OCI-LY1 (cell line): ENCODE results near the gene CHRNB1.
A peak's percentile ranks its signal among the peaks of the same experiment; 100 is the strongest.

Source experiments
- H2AFZ ChIP-seq: fragments of 200-600 bp; sonication (generic), shearing (Covaris generic); 2 replicates; pipeline ENCODE4 v1.6.0; 2014; ENCODE audit warnings: antibody characterized with exemption, mild to moderate bottlenecking, low read length
- H3F3A ChIP-seq: fragments of 200-600 bp; sonication (generic), shearing (Covaris generic); 2 replicates; pipeline ENCODE4 v1.6.0; 2014; ENCODE audit warnings: mild to moderate bottlenecking, antibody characterized with exemption, low read length, moderate library complexity; ENCODE audit not compliant: insufficient read depth
- H3K27ac ChIP-seq: fragments of 200-600 bp; sonication (generic); 2 replicates; pipeline ENCODE4 v1.5.1; 2014; ENCODE audit warnings: low read length, mixed run types, mild to moderate bottlenecking, low read depth; ENCODE audit not compliant: poor library complexity, severe bottlenecking
- H3K27me3 ChIP-seq: fragments of 200-600 bp; sonication (generic); 2 replicates; pipeline ENCODE4 v1.6.0; 2014; ENCODE audit warnings: antibody characterized with exemption, mild to moderate bottlenecking, low read length, moderate library complexity; ENCODE audit not compliant: insufficient read depth
- H3K36me3 ChIP-seq: fragments of 200-600 bp; sonication (generic); 2 replicates; pipeline ENCODE4 v1.6.1; 2014; ENCODE audit warnings: mild to moderate bottlenecking, antibody characterized with exemption, low read length, moderate library complexity, mixed read lengths; ENCODE audit not compliant: insufficient read depth
- H3K4me1 ChIP-seq: fragments of 200-600 bp; sonication (generic); 2 replicates; pipeline ENCODE4 v1.5.1; 2014; ENCODE audit warnings: mild to moderate bottlenecking, low read length, moderate library complexity; ENCODE audit not compliant: insufficient read depth, severe bottlenecking
- H3K4me2 ChIP-seq: fragments of 200-600 bp; sonication (generic), shearing (Covaris generic); 2 replicates; pipeline ENCODE4 v1.6.1; 2014; ENCODE audit warnings: low read length
- H3K4me3 ChIP-seq: fragments of 200-600 bp; sonication (generic); 2 replicates; pipeline ENCODE4 v1.5.1; 2014; ENCODE audit warnings: low read length, low read depth, mild to moderate bottlenecking, mixed read lengths; ENCODE audit not compliant: poor library complexity, severe bottlenecking
- H3K79me2 ChIP-seq: fragments of 200-600 bp; shearing (Covaris generic); 2 replicates; pipeline ENCODE4 v1.6.1; 2016; ENCODE audit warnings: mixed run types, low read length, mixed read lengths; ENCODE audit not compliant: insufficient read depth
- H3K9ac ChIP-seq: fragments of 200-600 bp; sonication (generic), shearing (Covaris generic); 2 replicates; pipeline ENCODE4 v1.6.1; 2014; ENCODE audit warnings: mild to moderate bottlenecking, low read length, mixed read lengths
- H3K9me2 ChIP-seq: fragments of 200-600 bp; sonication (generic), shearing (Covaris generic); 2 replicates; pipeline ENCODE4 v1.6.1; 2014; ENCODE audit warnings: low read depth, mild to moderate bottlenecking, low read length, mixed read lengths
- H3K9me3 ChIP-seq: fragments of 200-600 bp; shearing (Covaris generic); 2 replicates; pipeline ENCODE4 v1.6.1; 2014; ENCODE audit warnings: low read length, mixed read lengths
- H4K20me1 ChIP-seq: fragments of 200-600 bp; sonication (generic), shearing (Covaris generic); 2 replicates; pipeline ENCODE4 v1.6.0; 2016; ENCODE audit warnings: mild to moderate bottlenecking, low read length; ENCODE audit not compliant: insufficient read depth
- EZH2 ChIP-seq: fragments of 200-600 bp; sonication (generic), shearing (Covaris generic); IDR thresholded peaks from 2 replicates; pipeline ENCODE4 v1.8.0; 2017; ENCODE audit warnings: borderline replicate concordance, mixed run types, mild to moderate bottlenecking, antibody characterized with exemption, low read length, moderate library complexity, mixed read lengths
- TF ChIP-seq, protein P1 (sequence below): fragments of 200-600 bp; sonication (generic), shearing (Covaris generic); IDR thresholded peaks from 2 replicates; pipeline ENCODE4 v1.5.1; 2017; ENCODE audit warnings: mild to moderate bottlenecking, antibody characterized with exemption, low read length, moderate library complexity, mixed read lengths

The CHRNB1 gene

DNA sequence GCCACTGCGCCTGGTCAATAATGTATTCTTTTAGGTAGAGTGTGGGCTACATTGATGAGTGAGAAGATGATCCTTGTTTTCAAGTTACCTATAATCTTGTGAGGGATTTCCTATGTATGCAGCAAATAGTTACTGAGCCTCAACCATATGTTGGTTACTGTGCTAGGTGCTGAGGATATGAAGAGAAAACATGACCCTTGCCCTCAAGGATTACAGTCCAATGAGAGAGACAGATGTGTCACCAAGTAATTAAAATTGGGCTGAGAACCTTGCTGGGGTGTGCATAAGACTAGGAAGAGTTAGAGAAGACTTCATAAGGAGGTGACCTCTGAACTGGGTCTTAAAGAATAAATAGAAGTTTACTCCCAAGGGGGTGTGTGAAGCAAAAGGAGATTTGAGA, 46.7 kb downstream of the CHRNB1 start:
- H3K9ac ChIP-seq: peak overlapping the region; percentile 19; the same call in 1 of the 2 replicates
- H3K36me3 ChIP-seq: peaks cover 56% of the 10 kb centered on the region
- no peak overlapping the region for H2AFZ ChIP-seq
- H4K20me1 ChIP-seq: no peaks in the 10 kb centered on the region
- H3K9me2 ChIP-seq: no peaks in the 10 kb centered on the region
- peaks cover 80% of the 10 kb centered on the region for H3K79me2 ChIP-seq
- H3K4me3 ChIP-seq: no peak overlapping the region
- H3K9me3 ChIP-seq: no peaks in the 10 kb centered on the region
- H3F3A ChIP-seq: no peaks in the 10 kb centered on the region
- TF ChIP-seq EZH2: no peak
- TF ChIP-seq, protein P1, sequence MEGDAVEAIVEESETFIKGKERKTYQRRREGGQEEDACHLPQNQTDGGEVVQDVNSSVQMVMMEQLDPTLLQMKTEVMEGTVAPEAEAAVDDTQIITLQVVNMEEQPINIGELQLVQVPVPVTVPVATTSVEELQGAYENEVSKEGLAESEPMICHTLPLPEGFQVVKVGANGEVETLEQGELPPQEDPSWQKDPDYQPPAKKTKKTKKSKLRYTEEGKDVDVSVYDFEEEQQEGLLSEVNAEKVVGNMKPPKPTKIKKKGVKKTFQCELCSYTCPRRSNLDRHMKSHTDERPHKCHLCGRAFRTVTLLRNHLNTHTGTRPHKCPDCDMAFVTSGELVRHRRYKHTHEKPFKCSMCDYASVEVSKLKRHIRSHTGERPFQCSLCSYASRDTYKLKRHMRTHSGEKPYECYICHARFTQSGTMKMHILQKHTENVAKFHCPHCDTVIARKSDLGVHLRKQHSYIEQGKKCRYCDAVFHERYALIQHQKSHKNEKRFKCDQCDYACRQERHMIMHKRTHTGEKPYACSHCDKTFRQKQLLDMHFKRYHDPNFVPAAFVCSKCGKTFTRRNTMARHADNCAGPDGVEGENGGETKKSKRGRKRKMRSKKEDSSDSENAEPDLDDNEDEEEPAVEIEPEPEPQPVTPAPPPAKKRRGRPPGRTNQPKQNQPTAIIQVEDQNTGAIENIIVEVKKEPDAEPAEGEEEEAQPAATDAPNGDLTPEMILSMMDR: no peak
- H3K4me2 ChIP-seq: peak overlapping the region; percentile 25; the same call in 1 of the 2 replicates
- H3K27me3 ChIP-seq: no peaks in the 10 kb centered on the region
- peak overlapping the region; percentile 66 for H3K27ac ChIP-seq
- H3K4me1 ChIP-seq: peaks cover 55% of the 10 kb centered on the region

DNA sequence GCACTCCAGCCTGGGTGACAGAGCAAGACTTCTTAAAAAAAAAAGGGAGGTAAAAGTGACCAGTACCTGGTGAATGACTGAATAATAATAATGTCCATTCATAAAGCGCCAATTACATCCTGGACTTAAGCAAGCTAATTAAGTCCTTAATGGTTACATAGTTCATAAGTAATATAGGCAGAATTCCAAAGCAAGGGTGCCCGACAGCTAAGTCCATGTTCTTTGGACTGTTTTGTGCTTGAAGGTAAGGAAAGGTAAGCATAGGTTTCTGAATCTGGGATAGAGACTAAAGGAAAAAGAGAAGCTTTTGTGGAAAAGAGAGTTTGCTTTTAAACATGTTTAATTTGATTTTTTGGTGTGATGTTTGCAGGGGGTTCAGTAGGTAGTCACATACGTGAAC, 49.1 kb downstream of the CHRNB1 start:
- peaks cover 69% of the 10 kb centered on the region for H3K36me3 ChIP-seq

DNA sequence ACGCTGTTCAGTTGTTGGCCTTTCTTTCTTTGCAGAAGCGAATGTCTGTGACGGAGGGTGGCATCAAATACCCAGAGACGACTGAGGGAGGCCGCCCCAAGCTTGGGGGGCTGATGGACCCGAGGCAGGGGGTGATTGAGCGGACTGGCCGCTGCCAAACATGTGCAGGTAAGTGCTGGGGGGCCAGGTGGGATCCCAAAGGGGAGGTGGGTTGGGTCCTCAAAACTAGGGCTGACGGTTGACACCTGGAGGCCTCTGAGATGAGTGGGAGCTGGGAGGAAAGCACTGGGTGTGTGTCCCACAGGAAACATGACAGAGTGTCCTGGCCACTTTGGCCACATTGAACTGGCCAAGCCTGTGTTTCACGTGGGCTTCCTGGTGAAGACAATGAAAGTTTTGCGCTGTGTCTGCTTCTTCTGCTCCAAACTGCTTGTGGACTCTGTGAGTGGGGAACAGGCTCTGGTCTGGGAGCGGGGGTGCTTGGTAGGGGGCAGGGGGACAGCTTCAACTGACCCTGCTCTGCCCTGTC, 51.1 kb downstream of the CHRNB1 start:
- Histone ChIP-seq H3F3A (no peaks in the 10 kb centered on the region), H4K20me1 (no peaks in the 10 kb centered on the region), H3K27ac (no peak overlapping the region), H3K4me1 (peaks cover 24% of the 10 kb centered on the region), H3K9me3 (no peaks in the 10 kb centered on the region), H2AFZ (no peak overlapping the region), H3K4me2 (no peak overlapping the region), H3K36me3 (peaks cover 77% of the 10 kb centered on the region), H3K27me3 (no peaks in the 10 kb centered on the region), H3K79me2 (peaks cover 39% of the 10 kb centered on the region), H3K4me3 (no peak overlapping the region), H3K9me2 (no peaks in the 10 kb centered on the region), H3K9ac (no peak overlapping the region)
- no peak for TF ChIP-seq EZH2
- TF ChIP-seq, protein P1: no peak

More for the DNA sequence above, 49.1 kb downstream of the CHRNB1 start:
- H3K4me1 ChIP-seq: peaks cover 34% of the 10 kb centered on the region
- no peaks in the 10 kb centered on the region for H4K20me1 ChIP-seq
- H3K27ac ChIP-seq: no peak overlapping the region
- no peak overlapping the region for H3K4me2 ChIP-seq
- H3K9me2 ChIP-seq: no peaks in the 10 kb centered on the region
- no peaks in the 10 kb centered on the region for H3K9me3 ChIP-seq
- no peak overlapping the region for H2AFZ ChIP-seq
- H3K79me2 ChIP-seq: peaks cover 60% of the 10 kb centered on the region
- no peak overlapping the region for H3K4me3 ChIP-seq
- H3K9ac ChIP-seq: no peak overlapping the region
- H3K27me3 ChIP-seq: no peaks in the 10 kb centered on the region
- TF ChIP-seq EZH2: no peak
- TF ChIP-seq, protein P1: no peak
- H3F3A ChIP-seq: no peaks in the 10 kb centered on the region
